Hepatocyte (in vitro differentiated cells): Measurements from ENCODE around the gene DYNLT5. TPM values are rescaled to one million over a fixed set of nuclear protein-coding genes. Genes with fewer than 3 reads are reported as not detected.

Experiments
- DNase-seq: peaks from one replicate; pipeline ENCODE4 v3.0.0-alpha.2; 2016; ENCODE audit warnings: low spot score
- H2AFZ ChIP-seq: fragments of 200-600 bp; sonication (generic); 2 replicates; pipeline ENCODE4 v1.6.0; 2016; ENCODE audit warnings: antibody characterized with exemption, mild to moderate bottlenecking
- H3K27ac ChIP-seq: fragments of 200-600 bp; sonication (generic); 2 replicates; pipeline ENCODE4 v1.5.1; 2016; ENCODE audit warnings: mild to moderate bottlenecking
- H3K27me3 ChIP-seq: fragments of 200-600 bp; sonication (generic); 2 replicates; pipeline ENCODE4 v1.6.1; 2016
- H3K36me3 ChIP-seq: fragments of 200-600 bp; sonication (generic); replicated peaks from 2 replicates; pipeline ENCODE4 v1.5.1; 2016; ENCODE audit warnings: low read depth; ENCODE audit not compliant: insufficient read depth
- H3K4me1 ChIP-seq: fragments of 200-600 bp; sonication (generic); 2 replicates; pipeline ENCODE4 v1.5.1; 2016; ENCODE audit warnings: mild to moderate bottlenecking, moderate library complexity; ENCODE audit not compliant: insufficient read depth
- H3K4me2 ChIP-seq: fragments of 200-600 bp; sonication (generic); 2 replicates; pipeline ENCODE4 v1.6.0; 2016
- H3K4me3 ChIP-seq: fragments of 200-600 bp; sonication (generic); 2 replicates; pipeline ENCODE4 v1.5.1; 2016; ENCODE audit warnings: mild to moderate bottlenecking
- H3K79me2 ChIP-seq: fragments of 200-600 bp; sonication (generic); 2 replicates; pipeline ENCODE4 v1.6.0; 2017; ENCODE audit warnings: mild to moderate bottlenecking
- H3K9me2 ChIP-seq: fragments of 200-600 bp; sonication (generic); replicated peaks from 2 replicates; pipeline ENCODE4 v1.6.0; 2017; ENCODE audit warnings: mild to moderate bottlenecking; ENCODE audit not compliant: insufficient read depth
- H3K9me3 ChIP-seq: fragments of 200-600 bp; sonication (generic); 2 replicates; pipeline ENCODE4 v1.5.1; 2016; ENCODE audit warnings: low read depth, mild to moderate bottlenecking
- H4K20me1 ChIP-seq: fragments of 200-600 bp; sonication (generic); 2 replicates; pipeline ENCODE4 v1.6.0; 2016; ENCODE audit warnings: mild to moderate bottlenecking; ENCODE audit not compliant: insufficient read depth, poor library complexity, severe bottlenecking
- CTCF ChIP-seq: fragments of 200-600 bp; sonication (generic); IDR thresholded peaks from 2 replicates; pipeline ENCODE4 v1.5.1; 2016; ENCODE audit warnings: antibody characterized with exemption, mild to moderate bottlenecking; ENCODE audit not compliant: poor library complexity
- EZH2 ChIP-seq: fragments of 200-600 bp; sonication (generic); IDR thresholded peaks from 2 replicates; pipeline ENCODE4 v1.6.1; 2016; ENCODE audit warnings: antibody characterized with exemption, mild to moderate bottlenecking, borderline replicate concordance
- EZH2phosphoT487 ChIP-seq: fragments of 200-600 bp; sonication (generic); IDR thresholded peaks from one replicate; pipeline ENCODE4 v1.6.1; 2018; ENCODE audit warnings: antibody characterized with exemption, mild to moderate bottlenecking, low read depth, moderate library complexity; ENCODE audit not compliant: unreplicated experiment, severe bottlenecking
- WGBS: methylation state at CpG from one replicate; pipeline ENCODE4 v1.1.6; 2016; ENCODE audit warnings: low lambda C conversion rate; ENCODE audit errors: missing lambda C conversion rate; 5-methylcytosine and 5-hydroxymethylcytosine counted together
- polyA plus RNA-seq: library from polyadenylated mRNA; unstranded; fragments of >200 nt; fragmentation: Nextera tagmentation; extraction: Ambion mirVana; gene quantifications from 2 replicates; pipeline ENCODE4 v1.2.1, GENCODE V29; 2016
- total RNA-seq: library from RNA; depleted of rRNA; stranded (reverse); fragments of >200 nt; gene quantifications from 2 replicates; pipeline ENCODE4 v1.2.3, GENCODE V29; 2014

Gene DYNLT5
- total RNA-seq = 0.10 TPM in 1 of 2 replicates, not detected in the other
- 0.13 TPM in 1 of 2 replicates, not detected in the other for polyA plus RNA-seq

- H3K4me3 ChIP-seq = peak within 1 kb of the TSS; percentile 14
- H3K27me3 ChIP-seq = peaks cover 24% of the 10 kb centered on the region
- peak; percentile 46 for DNase-seq
- peak within 1 kb of the TSS; percentile 73 for H2AFZ ChIP-seq
- H3K36me3 ChIP-seq = no peaks in the 10 kb centered on the region
- H3K4me2 ChIP-seq = peak within 1 kb of the TSS; percentile 86
- peaks cover 6% of the 10 kb centered on the region for H3K4me1 ChIP-seq
- TF ChIP-seq EZH2 (no peak), EZH2phosphoT487 (peak; percentile 47), CTCF (peak; percentile 34)
- H3K9me2 ChIP-seq = no peaks in the 10 kb centered on the region
- no peak within 1 kb of the TSS for H3K27ac ChIP-seq
- H3K79me2 ChIP-seq = no peaks in the 10 kb centered on the region
- no peaks in the 10 kb centered on the region for H4K20me1 ChIP-seq
- H3K9me3 ChIP-seq = no peaks in the 10 kb centered on the region
- WGBS = 3% methylated on average over 27 of the region's 35 CpGs
Observed at GRCh38 chr1:66752000-66752592, at the start of gene DYNLT5. TSS of gene DYNLT5 (plus strand) at chr1:66752459. CDS start at chr1:66754659, 2,200 bp downstream.

DNA sequence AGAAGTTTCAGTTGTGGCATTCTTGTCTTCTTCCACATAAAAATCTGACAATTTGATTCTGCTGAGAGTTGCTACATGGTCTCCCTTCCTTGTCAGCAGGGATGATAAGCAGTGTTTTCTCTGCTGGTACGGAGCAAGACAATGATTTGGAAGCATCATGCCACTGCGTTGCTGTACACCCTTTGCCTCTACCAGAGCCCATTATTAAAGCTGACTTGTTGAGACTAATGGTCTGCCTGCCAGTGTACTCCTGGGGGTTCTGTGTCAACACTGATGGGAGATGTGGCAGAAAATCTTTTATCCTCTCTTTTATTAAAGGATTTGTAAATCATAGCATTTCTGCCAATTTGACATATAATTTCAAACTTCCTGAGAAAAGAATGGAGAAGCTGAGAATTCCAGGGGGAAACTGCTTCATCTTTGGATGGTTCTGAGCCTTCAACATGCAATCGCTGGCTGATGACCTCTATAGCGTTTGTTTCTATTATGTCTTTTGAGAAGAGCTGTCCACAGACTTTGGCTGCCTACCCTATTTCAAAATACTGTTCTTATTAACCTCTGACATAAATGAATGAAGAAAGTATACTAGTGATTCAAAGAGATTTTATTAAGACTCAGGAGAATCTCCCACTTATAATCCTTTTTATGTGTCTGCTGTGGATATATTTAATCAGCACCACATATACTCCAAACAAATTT, 47.9 kb upstream of the DYNLT5 start:
- no peak for TF ChIP-seq CTCF
- TF ChIP-seq EZH2 = no peak
- TF ChIP-seq EZH2phosphoT487 = no peak
- Histone ChIP-seq H3K36me3 (no peaks in the 10 kb centered on the region), H3K27ac (peak overlapping the region; percentile 22), H3K4me3 (no peak overlapping the region), H3K9me3 (no peaks in the 10 kb centered on the region), H3K4me2 (no peak overlapping the region), H3K4me1 (no peaks in the 10 kb centered on the region), H4K20me1 (no peaks in the 10 kb centered on the region), H3K9me2 (no peaks in the 10 kb centered on the region), H2AFZ (no peak overlapping the region), H3K27me3 (no peaks in the 10 kb centered on the region), H3K79me2 (no peaks in the 10 kb centered on the region)
- no peak for DNase-seq
- WGBS = 84% methylated on average over 4 of the region's 4 CpGs

- Histone ChIP-seq H3K79me2 (no peaks in the 10 kb centered on the region), H3K9me2 (no peaks in the 10 kb centered on the region), H3K27me3 (no peaks in the 10 kb centered on the region), H4K20me1 (no peaks in the 10 kb centered on the region), H3K27ac (peak overlapping the region; percentile 64), H3K4me2 (peak overlapping the region; percentile 10), H3K4me3 (no peak overlapping the region), H3K4me1 (no peaks in the 10 kb centered on the region), H3K9me3 (no peaks in the 10 kb centered on the region), H2AFZ (no peak overlapping the region), H3K36me3 (no peaks in the 10 kb centered on the region)
- peak; percentile 56 for DNase-seq
- TF ChIP-seq CTCF = no peak
- TF ChIP-seq EZH2phosphoT487 = no peak
- TF ChIP-seq EZH2 = no peak
- WGBS = 48% methylated on average over 5 of the region's 5 CpGs
Observed at GRCh38 chr1:66705110-66705509, 47.1 kb upstream of the DYNLT5 start.
